Liver (tissue), 9 donors: ENCODE data around the gene ZC3H6. TPM values are rescaled to one million over a fixed set of nuclear protein-coding genes. Genes with fewer than 3 reads are reported as not detected.

Experiments
- DNase-seq: peaks from one replicate; pipeline ENCODE4 v3.0.0-alpha.2; 2017; ENCODE audit warnings: low spot score
- H3K27ac ChIP-seq, 2 donors: one replicate each; pipeline ENCODE4 v1.7.0; 2013; ENCODE audit warnings: inconsistent platforms in 2 of 2, low read length in 2 of 2, control low read depth in 1 of 2, low read depth in 1 of 2, mild to moderate bottlenecking in 1 of 2
- H3K27me3 ChIP-seq, 4 donors: one replicate each; pipeline versions ENCODE4 v1.6.1 to v1.7.0; 2013; ENCODE audit warnings: low read length in 3 of 4, inconsistent platforms in 1 of 4, mild to moderate bottlenecking in 1 of 4, moderate library complexity in 1 of 4; ENCODE audit not compliant: control insufficient read depth in 4 of 4, insufficient read depth in 4 of 4
- H3K36me3 ChIP-seq, 4 donors: one replicate each; pipeline versions ENCODE4 v1.6.1 to v1.7.0; 2013; ENCODE audit warnings: low read length in 3 of 4, mild to moderate bottlenecking in 3 of 4, low read depth in 1 of 4, moderate library complexity in 1 of 4; ENCODE audit not compliant: control insufficient read depth in 4 of 4, insufficient read depth in 3 of 4
- H3K4me1 ChIP-seq, 4 donors: one replicate each; pipeline versions ENCODE4 v1.6.1 to v1.7.0; 2013; ENCODE audit warnings: low read length in 3 of 4, mild to moderate bottlenecking in 3 of 4, moderate library complexity in 1 of 4; ENCODE audit not compliant: control insufficient read depth in 4 of 4, insufficient read depth in 4 of 4
- H3K4me3 ChIP-seq, 3 donors: one replicate each; pipeline versions ENCODE4 v1.6.1 to v1.7.0; 2013; ENCODE audit warnings: low read length in 3 of 3, control low read depth in 1 of 3, low read depth in 1 of 3, mild to moderate bottlenecking in 1 of 3
- H3K9ac ChIP-seq, 2 donors: one replicate each; pipeline ENCODE4 v1.7.0; 2013; ENCODE audit warnings: low read length in 2 of 2, mild to moderate bottlenecking in 2 of 2, moderate library complexity in 2 of 2, control low read depth in 1 of 2, low read depth in 1 of 2
- H3K9me3 ChIP-seq, 4 donors: one replicate each; pipeline versions ENCODE4 v1.6.1 to v1.7.0; 2013; ENCODE audit warnings: low read length in 3 of 4; ENCODE audit not compliant: control insufficient read depth in 4 of 4
- EGR1 ChIP-seq, 2 donors: IDR thresholded peaks; 2 replicates each; pipeline ENCODE4 v1.6.1; 2016 to 2018; ENCODE audit warnings: antibody characterized with exemption in 2 of 2, low read depth in 2 of 2
- FOXA1 ChIP-seq: IDR thresholded peaks from 2 replicates; pipeline ENCODE4 v1.6.1; 2016; ENCODE audit warnings: antibody characterized with exemption
- GABPA ChIP-seq, 2 donors: IDR thresholded peaks in 1 of 2; conservative IDR thresholded peaks in 1 of 2; 2 replicates each; pipeline ENCODE4 v1.6.1; 2016; ENCODE audit warnings: antibody characterized with exemption in 2 of 2, mild to moderate bottlenecking in 1 of 2, moderate library complexity in 1 of 2
- HNF4A ChIP-seq, 2 donors: conservative IDR thresholded peaks; 2 replicates each; pipeline ENCODE4 v1.6.1; 2016; ENCODE audit warnings: antibody characterized with exemption in 2 of 2, mild to moderate bottlenecking in 2 of 2
- HNF4G ChIP-seq: IDR thresholded peaks from 2 replicates; pipeline ENCODE4 v1.6.1; 2016; ENCODE audit warnings: antibody characterized with exemption
- JUND ChIP-seq, 2 donors: IDR thresholded peaks; 2 replicates each; pipeline ENCODE4 v1.6.1; 2016; ENCODE audit warnings: antibody characterized with exemption in 2 of 2
- NR2F2 ChIP-seq: IDR thresholded peaks from 2 replicates; pipeline ENCODE4 v1.6.1; 2016; ENCODE audit warnings: antibody characterized with exemption
- RAD21 ChIP-seq, 2 donors: IDR thresholded peaks; 2 replicates each; pipeline ENCODE4 v1.6.1; 2016; ENCODE audit warnings: antibody characterized with exemption in 2 of 2, mild to moderate bottlenecking in 2 of 2
- RXRA ChIP-seq, 2 donors: IDR thresholded peaks; 2 replicates each; pipeline ENCODE4 v1.6.1; 2017 to 2018; ENCODE audit warnings: antibody characterized with exemption in 2 of 2, mild to moderate bottlenecking in 1 of 2
- SP1 ChIP-seq: IDR thresholded peaks from 2 replicates; pipeline ENCODE4 v1.6.1; 2018; ENCODE audit warnings: antibody characterized with exemption, mild to moderate bottlenecking
- TAF1 ChIP-seq: conservative IDR thresholded peaks from 2 replicates; pipeline ENCODE4 v1.6.1; 2016; ENCODE audit warnings: antibody characterized with exemption, mild to moderate bottlenecking
- WGBS: extraction: QIAGEN DNeasy Blood & Tissue Kit; methylation state at CpG from one replicate; pipeline ENCODE4 v1.1.7; 2013; 5-methylcytosine and 5-hydroxymethylcytosine counted together
- polyA plus RNA-seq, 2 donors: library from polyadenylated mRNA; stranded (reverse) in 1 of 2; unstranded in 1 of 2; fragments of 200-250 nt in 1 of 2; fragments of >200 nt in 1 of 2; fragmentation: Nextera tagmentation in 1 of 2; extraction: Ambion mirVana in 1 of 2; gene quantifications; one replicate each; pipeline versions ENCODE4 v1.2.1 to v1.2.3, GENCODE V29; 2013 to 2015
- total RNA-seq, 2 donors: library from RNA; depleted of rRNA; stranded (reverse); fragments of >200 nt; gene quantifications; one replicate each; pipeline ENCODE4 v1.2.3, GENCODE V29; 2014
- TF ChIP-seq, protein P1 (sequence below): IDR thresholded peaks from 2 replicates; pipeline ENCODE4 v1.6.1; 2016; ENCODE audit warnings: antibody characterized with exemption, mild to moderate bottlenecking
- TF ChIP-seq, protein P2 (sequence below): IDR thresholded peaks from 2 replicates; pipeline ENCODE4 v1.6.1; 2016; ENCODE audit warnings: antibody characterized with exemption
- TF ChIP-seq, protein P3 (sequence below): fragments of 150-350 bp; IDR thresholded peaks from 2 replicates; pipeline ENCODE4 v1.5.1; 2017; ENCODE audit warnings: improper control_type of control experiment, low read depth, low read length; ENCODE audit not compliant: missing input control
- TF ChIP-seq, protein P4 (sequence below): IDR thresholded peaks from 2 replicates; pipeline ENCODE4 v1.6.1; 2016; ENCODE audit warnings: antibody characterized with exemption
- TF ChIP-seq, protein P5 (sequence below): IDR thresholded peaks from 2 replicates; pipeline ENCODE4 v1.6.1; 2016; ENCODE audit warnings: antibody characterized with exemption
- donor health status: healthy.
- donor health status: healthy.
- donor health status: healthy.
- donor health status: healthy.
- donor health status: healthy.

The ZC3H6 gene
- total and polyA plus RNA-seq, 4 donors, result 0.32 to 5.8 (median 2.3) TPM

DNA sequence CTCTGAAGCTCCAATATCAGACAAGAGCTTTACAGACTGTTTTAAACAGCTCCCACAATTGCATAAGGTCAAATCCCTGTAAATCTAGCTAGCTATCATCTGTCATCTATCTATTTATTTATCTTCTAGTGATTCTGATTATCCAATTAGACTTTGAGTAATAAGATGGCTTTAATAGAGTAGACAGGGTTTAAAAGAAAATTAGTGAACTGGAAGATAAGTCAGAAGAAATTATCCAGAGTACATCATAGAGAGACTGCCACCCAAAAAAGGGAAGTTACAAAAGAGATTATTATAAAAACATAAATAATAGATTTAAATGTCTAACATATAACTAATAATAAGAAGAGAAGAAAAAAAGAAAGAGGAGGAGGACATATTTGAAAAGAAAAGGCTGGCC is 12.5 kb upstream of the ZC3H6 start:
- Histone ChIP-seq H3K4me3 (no peak overlapping the region), H3K36me3 (no peaks in the 10 kb centered on the region), H3K9me3 (no peaks in the 10 kb centered on the region), H3K27ac (no peak overlapping the region), H3K9ac (no peak overlapping the region), H3K27me3 (no peaks in the 10 kb centered on the region), H3K4me1 (peaks cover 0 to 6% (median 0%) of the 10 kb centered on the region in 4 donors)
- DNase-seq, result no peak
- TF ChIP-seq NR2F2 (no peak), SP1 (no peak), TAF1 (no peak), JUND (IDR thresholded peaks at IDR 0.05) (no peak), RXRA (IDR thresholded peaks at IDR 0.05) (no peak), HNF4G (no peak), EGR1 (IDR thresholded peaks at IDR 0.05; ENCODE audit: low read depth in 2 of 2) (no peak), RAD21 (IDR thresholded peaks at IDR 0.05) (no peak)
- TF ChIP-seq, protein P1, sequence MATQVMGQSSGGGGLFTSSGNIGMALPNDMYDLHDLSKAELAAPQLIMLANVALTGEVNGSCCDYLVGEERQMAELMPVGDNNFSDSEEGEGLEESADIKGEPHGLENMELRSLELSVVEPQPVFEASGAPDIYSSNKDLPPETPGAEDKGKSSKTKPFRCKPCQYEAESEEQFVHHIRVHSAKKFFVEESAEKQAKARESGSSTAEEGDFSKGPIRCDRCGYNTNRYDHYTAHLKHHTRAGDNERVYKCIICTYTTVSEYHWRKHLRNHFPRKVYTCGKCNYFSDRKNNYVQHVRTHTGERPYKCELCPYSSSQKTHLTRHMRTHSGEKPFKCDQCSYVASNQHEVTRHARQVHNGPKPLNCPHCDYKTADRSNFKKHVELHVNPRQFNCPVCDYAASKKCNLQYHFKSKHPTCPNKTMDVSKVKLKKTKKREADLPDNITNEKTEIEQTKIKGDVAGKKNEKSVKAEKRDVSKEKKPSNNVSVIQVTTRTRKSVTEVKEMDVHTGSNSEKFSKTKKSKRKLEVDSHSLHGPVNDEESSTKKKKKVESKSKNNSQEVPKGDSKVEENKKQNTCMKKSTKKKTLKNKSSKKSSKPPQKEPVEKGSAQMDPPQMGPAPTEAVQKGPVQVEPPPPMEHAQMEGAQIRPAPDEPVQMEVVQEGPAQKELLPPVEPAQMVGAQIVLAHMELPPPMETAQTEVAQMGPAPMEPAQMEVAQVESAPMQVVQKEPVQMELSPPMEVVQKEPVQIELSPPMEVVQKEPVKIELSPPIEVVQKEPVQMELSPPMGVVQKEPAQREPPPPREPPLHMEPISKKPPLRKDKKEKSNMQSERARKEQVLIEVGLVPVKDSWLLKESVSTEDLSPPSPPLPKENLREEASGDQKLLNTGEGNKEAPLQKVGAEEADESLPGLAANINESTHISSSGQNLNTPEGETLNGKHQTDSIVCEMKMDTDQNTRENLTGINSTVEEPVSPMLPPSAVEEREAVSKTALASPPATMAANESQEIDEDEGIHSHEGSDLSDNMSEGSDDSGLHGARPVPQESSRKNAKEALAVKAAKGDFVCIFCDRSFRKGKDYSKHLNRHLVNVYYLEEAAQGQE, result no peak
- TF ChIP-seq, protein P2, sequence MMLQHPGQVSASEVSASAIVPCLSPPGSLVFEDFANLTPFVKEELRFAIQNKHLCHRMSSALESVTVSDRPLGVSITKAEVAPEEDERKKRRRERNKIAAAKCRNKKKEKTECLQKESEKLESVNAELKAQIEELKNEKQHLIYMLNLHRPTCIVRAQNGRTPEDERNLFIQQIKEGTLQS, result no peak
- TF ChIP-seq, protein P3, sequence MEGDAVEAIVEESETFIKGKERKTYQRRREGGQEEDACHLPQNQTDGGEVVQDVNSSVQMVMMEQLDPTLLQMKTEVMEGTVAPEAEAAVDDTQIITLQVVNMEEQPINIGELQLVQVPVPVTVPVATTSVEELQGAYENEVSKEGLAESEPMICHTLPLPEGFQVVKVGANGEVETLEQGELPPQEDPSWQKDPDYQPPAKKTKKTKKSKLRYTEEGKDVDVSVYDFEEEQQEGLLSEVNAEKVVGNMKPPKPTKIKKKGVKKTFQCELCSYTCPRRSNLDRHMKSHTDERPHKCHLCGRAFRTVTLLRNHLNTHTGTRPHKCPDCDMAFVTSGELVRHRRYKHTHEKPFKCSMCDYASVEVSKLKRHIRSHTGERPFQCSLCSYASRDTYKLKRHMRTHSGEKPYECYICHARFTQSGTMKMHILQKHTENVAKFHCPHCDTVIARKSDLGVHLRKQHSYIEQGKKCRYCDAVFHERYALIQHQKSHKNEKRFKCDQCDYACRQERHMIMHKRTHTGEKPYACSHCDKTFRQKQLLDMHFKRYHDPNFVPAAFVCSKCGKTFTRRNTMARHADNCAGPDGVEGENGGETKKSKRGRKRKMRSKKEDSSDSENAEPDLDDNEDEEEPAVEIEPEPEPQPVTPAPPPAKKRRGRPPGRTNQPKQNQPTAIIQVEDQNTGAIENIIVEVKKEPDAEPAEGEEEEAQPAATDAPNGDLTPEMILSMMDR, result no peak
- TF ChIP-seq, protein P4, sequence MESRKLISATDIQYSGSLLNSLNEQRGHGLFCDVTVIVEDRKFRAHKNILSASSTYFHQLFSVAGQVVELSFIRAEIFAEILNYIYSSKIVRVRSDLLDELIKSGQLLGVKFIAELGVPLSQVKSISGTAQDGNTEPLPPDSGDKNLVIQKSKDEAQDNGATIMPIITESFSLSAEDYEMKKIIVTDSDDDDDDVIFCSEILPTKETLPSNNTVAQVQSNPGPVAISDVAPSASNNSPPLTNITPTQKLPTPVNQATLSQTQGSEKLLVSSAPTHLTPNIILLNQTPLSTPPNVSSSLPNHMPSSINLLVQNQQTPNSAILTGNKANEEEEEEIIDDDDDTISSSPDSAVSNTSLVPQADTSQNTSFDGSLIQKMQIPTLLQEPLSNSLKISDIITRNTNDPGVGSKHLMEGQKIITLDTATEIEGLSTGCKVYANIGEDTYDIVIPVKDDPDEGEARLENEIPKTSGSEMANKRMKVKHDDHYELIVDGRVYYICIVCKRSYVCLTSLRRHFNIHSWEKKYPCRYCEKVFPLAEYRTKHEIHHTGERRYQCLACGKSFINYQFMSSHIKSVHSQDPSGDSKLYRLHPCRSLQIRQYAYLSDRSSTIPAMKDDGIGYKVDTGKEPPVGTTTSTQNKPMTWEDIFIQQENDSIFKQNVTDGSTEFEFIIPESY, result no peak

DNA sequence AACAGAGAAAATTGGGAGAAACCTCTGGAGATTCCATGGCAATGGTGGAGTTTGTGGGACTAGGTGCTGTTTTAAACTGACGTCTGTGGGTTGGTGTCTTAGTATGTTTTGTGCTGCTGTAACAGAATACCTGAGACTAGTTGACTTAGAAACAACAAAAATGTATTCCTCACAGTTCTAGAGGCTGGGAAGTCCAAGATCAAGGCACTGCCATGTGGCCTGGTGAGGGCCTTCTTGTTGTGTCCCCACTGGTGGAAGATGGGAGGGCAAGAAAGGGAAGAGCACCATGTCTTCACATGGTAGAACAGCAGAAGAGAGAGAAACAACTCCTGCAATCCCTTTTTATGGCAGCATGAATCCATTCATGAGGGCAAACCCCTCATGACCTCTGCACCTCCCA is 6.8 kb upstream of the ZC3H6 start:
- Histone ChIP-seq H3K27ac (no peak overlapping the region), H3K4me3 (no peak overlapping the region), H3K36me3 (no peaks in the 10 kb centered on the region), H3K27me3 (no peaks in the 10 kb centered on the region), H3K4me1 (no peaks in the 10 kb centered on the region), H3K9me3 (no peaks in the 10 kb centered on the region), H3K9ac (no peak overlapping the region)
- TF ChIP-seq, protein P4, result no peak
- TF ChIP-seq, protein P5, sequence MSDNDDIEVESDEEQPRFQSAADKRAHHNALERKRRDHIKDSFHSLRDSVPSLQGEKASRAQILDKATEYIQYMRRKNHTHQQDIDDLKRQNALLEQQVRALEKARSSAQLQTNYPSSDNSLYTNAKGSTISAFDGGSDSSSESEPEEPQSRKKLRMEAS, result no peak
- TF ChIP-seq SP1 (no peak), EGR1 (IDR thresholded peaks at IDR 0.05; ENCODE audit: low read depth in 2 of 2) (no peak), GABPA (IDR thresholded peaks at IDR 0.05 in 1 of 2, conservative IDR thresholded peaks at IDR 0.05 in 1 of 2) (no peak), HNF4A (conservative IDR thresholded peaks at IDR 0.05) (no peak), FOXA1 (no peak), TAF1 (no peak), JUND (IDR thresholded peaks at IDR 0.05) (no peak), RAD21 (IDR thresholded peaks at IDR 0.05) (no peak)
- WGBS, result 95% methylated on average over 1 of the region's 1 CpG
- DNase-seq, result no peak
